HG03095 (cell line): Measurements from ENCODE around the gene EPHB1.
"Not testable (repeated sequence)": the region's sequence is repeated elsewhere in the genome, so short reads cannot be mapped to it uniquely, and the experiment has no call there.

Experiments used
- ATAC-seq: cut with Tn5 transposase; IDR thresholded peaks from one replicate; pipeline ENCODE4 v1.9.1; 2021; ENCODE audit warnings: moderate library complexity; ENCODE audit not compliant: unreplicated experiment

The EPHB1 gene

GRCh38 chr3:134776518-134776917 lies 18.5 kb upstream of the EPHB1 start:
- ATAC-seq: no peak

GRCh38 chr3:134777341-134777740 lies 17.7 kb upstream of the EPHB1 start:
- no peak for ATAC-seq

GRCh38 chr3:134788283-134788682 lies 6.8 kb upstream of the EPHB1 start:
- not testable (repeated sequence) for ATAC-seq

- no peak for ATAC-seq
Measured at GRCh38 chr3:134790065-134790464, 5.0 kb upstream of the EPHB1 start.

GRCh38 chr3:134791992-134792391 lies 3.1 kb upstream of the EPHB1 start:
- no peak for ATAC-seq

- no peak for ATAC-seq
Measured at GRCh38 chr3:134792700-134793099, 2.4 kb upstream of the EPHB1 start.

- no peak for ATAC-seq
Measured at GRCh38 chr3:134793562-134793961, 1.5 kb upstream of the EPHB1 start.

GRCh38 chr3:134794323-134794722 lies 737 bp upstream of the EPHB1 start:
- ATAC-seq: no peak

- no peak for ATAC-seq
Measured at GRCh38 chr3:134795746-134796280, 753 bp downstream of the EPHB1 start.

GRCh38 chr3:134796281-134797056 lies 1.4 kb downstream of the EPHB1 start:
- ATAC-seq: no peak

GRCh38 chr3:134797057-134797740 lies 2.1 kb downstream of the EPHB1 start:
- ATAC-seq: no peak

GRCh38 chr3:134797741-134798451 lies 2.8 kb downstream of the EPHB1 start:
- no peak for ATAC-seq

- no peak for ATAC-seq
Measured at GRCh38 chr3:134798681-134799311, 3.7 kb downstream of the EPHB1 start.

- ATAC-seq: no peak
Measured at GRCh38 chr3:134799393-134799792, 4.3 kb downstream of the EPHB1 start.

GRCh38 chr3:134801204-134801958 lies 6.3 kb downstream of the EPHB1 start:
- ATAC-seq: no peak

- no peak for ATAC-seq
Measured at GRCh38 chr3:134802428-134803050, 7.5 kb downstream of the EPHB1 start.

GRCh38 chr3:134803051-134803505 lies 8.0 kb downstream of the EPHB1 start:
- ATAC-seq: peak; percentile 64

- no peak for ATAC-seq
Measured at GRCh38 chr3:134803652-134804051, 8.6 kb downstream of the EPHB1 start.

- ATAC-seq: no peak
Measured at GRCh38 chr3:134804508-134805480, 9.7 kb downstream of the EPHB1 start.
